HG03378 (cell line): ENCODE results near the gene MRTFA.
"Not testable (repeated sequence)": the region's sequence is repeated elsewhere in the genome, so short reads cannot be mapped to it uniquely, and the experiment has no call there.

ENCODE experiments used
- ATAC-seq: cut with Tn5 transposase; IDR thresholded peaks from one replicate; pipeline ENCODE4 v1.9.1; 2021; ENCODE audit warnings: mild to moderate bottlenecking, moderate library complexity; ENCODE audit not compliant: unreplicated experiment

The MRTFA gene

DNA sequence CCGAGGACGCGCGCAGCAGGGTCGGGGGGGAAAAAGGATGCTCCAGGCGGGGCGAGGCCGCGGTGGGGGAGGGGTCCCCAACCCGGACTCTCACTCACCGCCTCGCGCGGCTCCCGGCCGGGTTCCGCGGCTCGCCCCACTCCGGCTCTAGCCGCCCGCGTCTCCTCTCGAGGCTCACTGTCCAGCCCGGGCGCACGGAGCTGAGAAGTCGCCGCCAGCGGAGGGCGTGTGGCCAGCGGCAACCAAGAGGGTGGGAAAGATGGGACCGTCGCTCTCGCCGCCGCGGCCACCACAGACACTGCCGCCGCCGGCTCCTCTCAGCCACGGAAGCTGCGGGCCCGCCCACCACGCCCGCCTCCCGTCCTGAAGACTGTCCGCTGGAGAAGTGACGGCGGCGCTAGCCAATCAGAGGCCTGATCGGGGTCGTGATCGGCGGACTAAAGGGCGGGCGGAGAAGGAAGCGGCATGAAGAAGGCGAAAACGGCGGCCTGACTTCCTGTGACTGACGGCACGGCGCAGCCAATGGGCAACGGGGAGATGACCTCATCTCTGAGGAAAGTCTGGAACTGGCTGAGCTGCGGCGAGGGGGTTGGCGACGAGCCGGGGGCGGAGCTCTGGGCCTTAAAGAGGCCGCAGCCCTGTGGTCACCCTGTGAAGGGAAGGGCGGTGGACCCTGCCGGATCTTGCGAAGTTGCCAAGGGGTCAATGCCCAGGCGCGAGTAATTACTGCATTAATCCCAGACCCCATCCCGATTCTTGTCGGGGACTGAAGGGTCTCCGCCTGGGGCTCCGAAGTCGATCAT lies at the start of gene MRTFA:
TSS of gene MRTFA (minus strand) at position 340 of the 803 bp plus-strand sequence.
- peak; percentile 83 for ATAC-seq

DNA sequence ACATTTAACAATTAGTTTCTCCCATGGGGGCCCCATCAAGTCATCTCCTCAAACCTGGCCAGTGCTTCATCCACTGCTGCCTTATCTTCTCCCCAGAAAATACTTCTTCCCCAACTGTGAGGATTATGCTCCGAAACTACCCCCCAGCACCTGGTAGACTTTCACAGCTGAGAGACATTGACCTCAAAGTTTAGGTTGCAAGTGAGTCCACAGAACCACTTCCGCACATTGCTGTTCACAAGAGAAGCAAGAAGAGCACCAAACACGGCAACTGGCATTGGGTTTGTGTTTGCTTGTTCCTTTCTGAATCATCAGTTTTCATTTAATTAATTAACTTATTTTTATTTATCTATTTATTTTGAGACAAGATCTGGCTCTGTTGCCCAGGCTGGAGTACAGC lies 48.9 kb upstream of the MRTFA start:
- no peak for ATAC-seq

- no peak for ATAC-seq
Measured at GRCh38 chr22:40684728-40685127, 48.2 kb upstream of the MRTFA start.

DNA sequence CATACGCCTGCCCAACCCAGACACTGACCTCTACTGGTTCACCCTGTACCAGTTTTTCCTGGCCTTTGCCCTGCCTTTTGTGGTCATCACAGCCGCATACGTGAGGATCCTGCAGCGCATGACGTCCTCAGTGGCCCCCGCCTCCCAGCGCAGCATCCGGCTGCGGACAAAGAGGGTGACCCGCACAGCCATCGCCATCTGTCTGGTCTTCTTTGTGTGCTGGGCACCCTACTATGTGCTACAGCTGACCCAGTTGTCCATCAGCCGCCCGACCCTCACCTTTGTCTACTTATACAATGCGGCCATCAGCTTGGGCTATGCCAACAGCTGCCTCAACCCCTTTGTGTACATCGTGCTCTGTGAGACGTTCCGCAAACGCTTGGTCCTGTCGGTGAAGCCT lies 44.9 kb upstream of the MRTFA start:
- ATAC-seq: no peak

DNA sequence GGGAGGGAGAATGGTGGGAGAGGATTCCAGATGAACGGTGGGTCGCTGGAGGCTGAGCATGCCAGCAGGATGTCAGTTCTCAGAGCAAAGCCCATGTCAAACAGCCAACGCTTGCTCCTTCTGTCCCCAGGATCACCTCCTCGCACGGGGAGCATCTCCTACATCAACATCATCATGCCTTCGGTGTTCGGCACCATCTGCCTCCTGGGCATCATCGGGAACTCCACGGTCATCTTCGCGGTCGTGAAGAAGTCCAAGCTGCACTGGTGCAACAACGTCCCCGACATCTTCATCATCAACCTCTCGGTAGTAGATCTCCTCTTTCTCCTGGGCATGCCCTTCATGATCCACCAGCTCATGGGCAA lies 44.3 kb upstream of the MRTFA start:
- no peak for ATAC-seq

DNA sequence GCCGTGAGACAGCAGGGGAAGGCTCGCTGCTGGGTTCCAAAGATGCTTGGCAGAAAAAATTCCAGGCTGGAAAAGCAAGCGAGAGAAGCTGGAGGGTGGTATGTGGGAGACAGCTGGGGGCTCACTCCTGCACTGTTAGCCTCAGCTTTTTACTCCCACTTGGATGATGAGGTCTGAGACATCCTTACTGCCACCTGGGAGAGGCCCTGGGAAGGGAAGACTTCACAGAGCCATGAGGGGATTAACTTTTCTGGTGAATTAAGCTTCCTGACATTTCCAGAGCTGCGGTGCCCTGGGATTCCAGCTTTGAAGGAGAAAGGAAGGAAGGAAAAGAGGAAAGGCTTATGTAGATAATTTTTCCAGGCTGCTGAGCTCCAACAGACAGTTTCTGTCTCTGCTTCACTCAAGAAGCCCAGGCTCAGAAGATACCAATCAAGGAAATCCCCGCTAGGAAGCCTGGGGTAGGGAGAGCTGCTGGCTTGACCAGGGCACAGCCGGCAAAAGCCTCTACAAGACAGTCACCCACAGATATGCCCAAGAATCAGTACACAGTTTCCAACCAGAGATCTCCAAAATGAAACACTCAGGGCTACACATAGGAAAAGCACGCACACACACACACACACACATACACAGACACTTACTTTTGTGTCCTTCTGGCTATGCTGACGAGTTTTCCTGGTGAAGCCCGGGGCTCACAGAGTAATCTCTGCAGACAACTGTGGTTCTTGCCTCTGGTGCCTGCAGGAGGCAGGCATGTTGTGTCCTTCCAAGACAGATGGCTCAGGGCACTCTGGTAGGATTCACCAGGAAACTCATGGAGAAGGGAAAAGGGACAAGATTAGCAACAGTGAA lies 43.7 kb upstream of the MRTFA start:
- ATAC-seq: no peak

GRCh38 chr22:40679249-40679963 lies 42.9 kb upstream of the MRTFA start, which contains the start of gene MCHR1:
TSS of gene MCHR1 (plus strand) at chr22:40679484. CDS start at chr22:40679653, 169 bp downstream.
- no peak for ATAC-seq

GRCh38 chr22:40678493-40679248 lies 42.2 kb upstream of the MRTFA start:
- no peak for ATAC-seq

- no peak for ATAC-seq
Measured at GRCh38 chr22:40676644-40677043, 40.1 kb upstream of the MRTFA start.

DNA sequence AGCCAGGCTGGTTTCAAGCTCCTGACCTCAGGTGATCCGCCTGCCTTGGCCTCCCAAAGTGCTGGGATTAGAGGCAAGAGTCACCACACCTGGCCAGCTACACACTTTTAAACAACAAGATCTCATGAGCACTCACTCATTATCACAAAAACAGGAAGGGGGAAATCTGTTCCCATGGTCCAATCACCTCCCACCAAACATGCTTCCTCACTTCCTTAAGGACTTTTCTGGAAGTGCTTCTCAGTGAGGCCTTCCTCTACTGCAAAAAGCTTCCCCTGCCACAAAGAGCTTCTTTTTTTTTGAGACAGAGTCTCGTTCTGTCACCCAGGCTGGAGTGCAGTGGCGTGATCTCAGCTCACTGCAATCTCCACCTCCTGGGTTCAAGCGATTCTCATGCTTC lies 39.6 kb upstream of the MRTFA start:
- not testable (repeated sequence) for ATAC-seq

DNA sequence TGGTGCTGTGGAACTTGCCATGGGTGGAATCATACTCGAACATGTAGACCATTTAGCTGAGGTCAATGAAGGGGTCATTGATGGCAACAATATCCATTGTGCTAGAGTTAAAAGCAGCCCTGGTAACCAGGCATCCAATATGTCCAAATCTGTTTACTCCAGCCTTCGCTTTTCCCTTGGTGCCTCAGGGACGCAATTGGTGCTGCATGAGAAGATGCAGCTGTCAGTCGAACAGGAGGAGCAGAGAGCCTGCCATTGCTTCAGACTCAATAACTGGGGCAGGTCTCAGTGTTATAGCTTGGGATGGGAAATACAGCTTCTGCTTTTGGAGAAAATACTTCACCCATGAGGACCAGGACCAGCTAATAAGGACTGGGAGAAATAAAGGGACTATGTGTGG lies 37.8 kb upstream of the MRTFA start:
- ATAC-seq: no peak

GRCh38 chr22:40673017-40673416 lies 36.5 kb upstream of the MRTFA start:
- no peak for ATAC-seq

GRCh38 chr22:40671796-40672360 lies 35.4 kb upstream of the MRTFA start:
- ATAC-seq: no peak

- no peak for ATAC-seq
Measured at GRCh38 chr22:40671369-40671768, 34.9 kb upstream of the MRTFA start.

GRCh38 chr22:40670058-40670457 lies 33.5 kb upstream of the MRTFA start:
- ATAC-seq: no peak

GRCh38 chr22:40668611-40669411 lies 32.3 kb upstream of the MRTFA start:
- ATAC-seq: no peak

GRCh38 chr22:40666151-40666848 lies 29.8 kb upstream of the MRTFA start:
- ATAC-seq: no peak

GRCh38 chr22:40665312-40665711 lies 28.8 kb upstream of the MRTFA start:
- no peak for ATAC-seq

DNA sequence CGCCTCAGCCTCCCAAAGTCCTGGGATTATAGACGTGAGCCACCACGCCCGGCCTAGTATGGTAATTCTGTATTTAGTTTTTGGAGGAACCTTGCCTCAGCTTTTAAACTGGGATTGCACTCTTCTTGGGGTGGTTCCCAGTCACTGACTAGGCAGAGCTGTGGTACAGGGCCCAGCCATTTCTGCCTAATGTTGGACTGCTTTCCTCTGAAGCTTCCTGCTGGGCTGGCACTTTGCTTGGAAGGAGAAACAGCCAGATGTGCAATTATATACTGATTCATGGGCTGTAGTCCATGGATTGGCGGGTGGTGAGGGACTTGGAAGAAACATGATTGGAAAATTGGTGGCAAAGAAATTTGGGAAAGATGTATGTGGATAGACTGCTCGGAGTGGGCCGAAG lies 25.2 kb upstream of the MRTFA start:
- no peak for ATAC-seq
